HG03103 (cell line): ENCODE results near the gene PPIE.

Experiments used
- ATAC-seq: cut with Tn5 transposase; IDR thresholded peaks from one replicate; pipeline ENCODE4 v1.9.1; 2021; ENCODE audit warnings: low read depth; ENCODE audit not compliant: unreplicated experiment

Gene PPIE

GRCh38 chr1:39738622-39739366 lies at the start of gene PPIE:
Gene PPIE (plus strand): TSS chr1:39738882. CDS start chr1:39738901, 19 bp downstream.
- peak; percentile 82 for ATAC-seq

GRCh38 chr1:39689214-39689613 lies 49.5 kb upstream of the PPIE start:
- no peak for ATAC-seq

- no peak for ATAC-seq
Measured at GRCh38 chr1:39689635-39690034, 49.0 kb upstream of the PPIE start.

- ATAC-seq, result no peak
Measured at GRCh38 chr1:39690225-39690624, 48.5 kb upstream of the PPIE start.

- ATAC-seq, result no peak
Measured at GRCh38 chr1:39690794-39691382, 47.8 kb upstream of the PPIE start.

GRCh38 chr1:39691383-39692151 lies 47.1 kb upstream of the PPIE start, which contains the start of gene HPCAL4:
Gene HPCAL4 (minus strand): TSS chr1:39691433. CDS start chr1:39684603, 6,830 bp downstream.
- peak; percentile 67 for ATAC-seq

- ATAC-seq, result no peak
Measured at GRCh38 chr1:39692152-39693074, 46.3 kb upstream of the PPIE start.

- no peak for ATAC-seq
Measured at GRCh38 chr1:39694026-39694425, 44.7 kb upstream of the PPIE start.

- ATAC-seq, result no peak
Measured at GRCh38 chr1:39695016-39695415, 43.7 kb upstream of the PPIE start.

GRCh38 chr1:39696448-39696847 lies 42.2 kb upstream of the PPIE start:
- no peak for ATAC-seq

GRCh38 chr1:39698568-39698967 lies 40.1 kb upstream of the PPIE start:
- no peak for ATAC-seq

GRCh38 chr1:39699419-39699818 lies 39.3 kb upstream of the PPIE start:
- ATAC-seq, result no peak

- no peak for ATAC-seq
Measured at GRCh38 chr1:39700348-39700747, 38.3 kb upstream of the PPIE start.

GRCh38 chr1:39701049-39701439 lies 37.6 kb upstream of the PPIE start:
- no peak for ATAC-seq

- no peak for ATAC-seq
Measured at GRCh38 chr1:39704757-39705156, 33.9 kb upstream of the PPIE start.

GRCh38 chr1:39707506-39707905 lies 31.2 kb upstream of the PPIE start:
- no peak for ATAC-seq

- ATAC-seq, result no peak
Measured at GRCh38 chr1:39711104-39711965, 27.3 kb upstream of the PPIE start.

GRCh38 chr1:39711966-39712340 lies 26.7 kb upstream of the PPIE start:
- no peak for ATAC-seq

- ATAC-seq, result no peak
Measured at GRCh38 chr1:39713557-39713956, 25.1 kb upstream of the PPIE start.

GRCh38 chr1:39717809-39718208 lies 20.9 kb upstream of the PPIE start:
- ATAC-seq, result no peak
